Activated CD4-positive, CD25-positive, alpha-beta regulatory T cell (primary cell): ENCODE results near the gene PFKFB2.
"Not testable (repeated sequence)": the region's sequence is repeated elsewhere in the genome, so short reads cannot be mapped to it uniquely, and the experiment has no call there.

Source experiments
- DNase-seq, 4 experiments: peaks; one replicate each; lab custom pipeline; 2025; lab: John Stamatoyannopoulos, UW

PFKFB2 gene

DNA sequence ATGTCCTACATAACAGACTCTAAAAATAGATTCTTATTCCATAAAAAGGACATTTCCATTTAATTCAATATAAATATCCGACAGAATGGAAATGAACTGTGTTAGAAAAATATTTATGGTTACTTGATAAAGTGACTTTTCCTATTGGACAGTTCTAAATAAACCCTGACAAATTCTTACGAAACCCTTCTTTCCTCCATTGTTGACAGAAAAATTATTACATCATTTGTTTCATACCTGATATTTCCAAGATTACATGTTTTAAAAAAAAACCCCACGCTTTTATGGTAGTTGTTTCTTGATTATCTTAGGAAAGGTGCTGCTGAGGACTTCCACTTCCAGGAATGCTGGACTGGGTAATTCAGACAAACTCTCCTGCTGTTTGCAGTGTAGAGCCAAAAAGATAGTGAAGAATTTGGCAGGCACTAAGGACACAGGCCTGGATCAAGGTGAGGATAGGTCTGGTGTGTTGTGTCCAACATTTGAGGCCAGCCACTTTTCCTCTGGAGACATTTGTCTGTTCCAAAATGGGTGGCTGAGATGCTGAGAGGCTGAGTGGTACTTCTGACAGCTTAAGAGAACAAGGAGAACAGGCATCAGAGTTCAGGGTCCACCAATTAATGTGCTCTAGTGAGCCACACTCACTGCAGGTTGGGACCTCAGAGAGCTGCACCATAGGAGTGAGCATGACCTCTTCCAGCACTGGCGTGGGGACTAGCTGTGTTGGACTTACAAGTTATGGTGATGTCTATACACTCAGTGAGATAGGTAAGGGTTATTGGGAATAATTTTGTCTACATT, 13.5 kb upstream of the PFKFB2 start:
- no peak for DNase-seq

GRCh38 chr1:207040181-207040533, 12.9 kb upstream of the PFKFB2 start:
- DNase-seq, result no peak

GRCh38 chr1:207041397-207041796, 11.7 kb upstream of the PFKFB2 start:
- not testable (repeated sequence) for DNase-seq

DNA sequence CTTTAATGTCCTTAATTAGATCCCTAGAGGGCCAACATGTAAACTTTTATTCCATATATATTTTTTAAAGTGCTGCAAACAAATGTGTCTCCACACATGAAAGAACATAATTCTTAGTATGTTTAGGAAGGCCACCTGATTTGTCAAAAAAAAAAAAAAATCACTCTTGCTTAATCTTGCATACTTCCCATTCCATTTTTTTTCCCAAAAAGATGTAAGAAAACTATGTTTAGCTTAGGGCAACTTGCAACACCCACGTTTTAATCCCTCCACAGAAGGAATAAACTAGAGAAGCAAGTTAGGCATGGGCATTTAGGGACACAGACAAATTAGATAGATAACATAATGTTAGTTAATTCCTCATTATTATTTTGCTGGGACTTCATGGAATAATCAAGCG, 7.6 kb upstream of the PFKFB2 start:
- no peak for DNase-seq

DNA sequence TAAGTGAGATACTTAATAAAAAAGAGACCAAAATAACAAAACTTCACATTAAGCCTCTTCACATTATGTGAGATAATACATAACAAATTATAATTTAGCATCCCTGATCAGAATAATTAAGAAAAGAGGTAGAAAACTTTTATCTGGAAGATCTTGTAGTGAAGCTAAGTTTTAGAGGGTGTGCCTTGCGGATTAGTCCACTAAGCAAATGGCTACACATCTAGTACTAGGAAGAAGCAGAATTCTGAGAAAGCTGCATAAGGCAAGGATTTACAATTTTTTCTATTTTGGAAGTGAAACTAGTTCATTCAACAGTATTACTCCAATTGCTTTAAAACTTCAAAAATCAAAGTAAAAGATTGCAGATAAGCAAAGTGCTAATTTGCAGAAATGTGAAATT, 5.6 kb upstream of the PFKFB2 start:
- DNase-seq, result no peak

DNA sequence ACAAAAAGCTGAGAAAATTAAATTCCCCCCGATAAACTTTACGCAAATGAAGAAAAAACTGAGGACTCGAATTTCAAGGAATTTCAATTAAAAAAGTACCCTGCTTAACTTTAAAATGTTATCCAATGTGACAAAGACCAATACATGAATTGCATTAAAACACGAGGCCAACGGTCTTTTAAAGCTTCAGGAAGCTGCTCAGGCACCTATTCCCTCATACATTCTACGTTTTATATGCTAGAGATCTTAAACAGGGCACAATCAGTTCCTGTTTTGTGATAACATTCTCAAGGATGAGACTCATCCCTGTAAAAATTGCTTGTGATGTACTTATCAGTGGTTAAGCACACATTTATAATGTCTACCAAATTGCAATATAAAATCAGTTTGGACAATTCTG, 5.0 kb upstream of the PFKFB2 start:
- no peak for DNase-seq

DNA sequence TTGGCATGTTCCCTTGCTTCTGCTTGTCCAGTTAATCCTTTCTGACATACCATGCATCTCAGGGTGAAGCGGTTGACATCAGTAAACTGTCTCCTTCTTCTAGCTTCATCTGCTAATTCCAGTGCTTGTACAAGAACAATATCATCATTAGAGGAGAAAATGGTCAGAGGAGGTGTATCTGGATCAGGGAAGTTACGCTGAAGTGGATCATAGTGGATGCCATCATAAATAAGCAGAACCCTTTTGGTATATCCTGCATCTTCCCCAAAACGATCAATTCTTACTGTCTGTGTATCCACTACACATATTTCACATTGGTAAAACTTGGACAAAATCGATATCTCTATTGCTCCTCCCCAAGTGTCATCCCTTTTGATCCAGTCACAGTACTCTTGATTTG, 4.0 kb upstream of the PFKFB2 start:
- no peak for DNase-seq

DNA sequence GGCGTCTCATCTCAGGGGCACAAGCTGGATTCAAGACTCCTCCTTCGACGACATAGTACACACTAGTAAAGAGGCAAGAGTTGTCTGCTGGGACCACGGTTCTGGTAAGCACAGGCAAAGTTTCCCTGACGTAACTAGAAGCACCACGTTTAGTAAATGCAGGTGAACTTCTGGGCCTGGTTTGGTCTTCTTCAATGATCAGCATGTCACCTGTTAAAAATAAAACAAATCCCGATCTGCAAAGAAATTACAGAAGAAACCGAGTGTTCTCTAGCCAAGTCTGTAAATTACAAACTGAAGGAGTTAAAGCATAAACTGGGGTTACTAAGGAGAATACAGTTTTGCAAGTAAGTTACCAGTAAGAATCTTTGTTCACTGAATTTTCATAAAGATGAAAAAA, 3.6 kb upstream of the PFKFB2 start:
- no peak for DNase-seq

DNA sequence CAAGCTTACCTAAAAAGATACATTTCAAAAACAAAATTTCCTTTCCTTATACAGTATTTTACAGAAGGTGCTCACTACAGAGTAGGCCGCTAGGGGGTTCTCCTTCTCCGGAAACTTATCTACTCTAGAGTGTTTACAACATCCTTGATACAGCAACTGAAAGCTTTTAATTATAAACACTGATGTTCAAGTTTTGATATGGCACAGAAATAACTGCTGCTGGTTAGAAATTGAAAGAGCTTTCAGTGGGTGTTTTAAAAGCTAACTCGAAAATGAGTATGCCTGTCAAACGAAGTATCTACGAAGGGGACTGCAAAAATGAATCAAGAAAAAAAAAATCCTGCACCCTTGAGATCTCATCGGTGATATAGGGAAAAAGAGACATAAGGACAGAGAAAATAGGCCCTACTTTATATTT, 3.1 kb upstream of the PFKFB2 start:
- DNase-seq, result peak in 2 of 4 experiments; percentile 11 to 16

DNA sequence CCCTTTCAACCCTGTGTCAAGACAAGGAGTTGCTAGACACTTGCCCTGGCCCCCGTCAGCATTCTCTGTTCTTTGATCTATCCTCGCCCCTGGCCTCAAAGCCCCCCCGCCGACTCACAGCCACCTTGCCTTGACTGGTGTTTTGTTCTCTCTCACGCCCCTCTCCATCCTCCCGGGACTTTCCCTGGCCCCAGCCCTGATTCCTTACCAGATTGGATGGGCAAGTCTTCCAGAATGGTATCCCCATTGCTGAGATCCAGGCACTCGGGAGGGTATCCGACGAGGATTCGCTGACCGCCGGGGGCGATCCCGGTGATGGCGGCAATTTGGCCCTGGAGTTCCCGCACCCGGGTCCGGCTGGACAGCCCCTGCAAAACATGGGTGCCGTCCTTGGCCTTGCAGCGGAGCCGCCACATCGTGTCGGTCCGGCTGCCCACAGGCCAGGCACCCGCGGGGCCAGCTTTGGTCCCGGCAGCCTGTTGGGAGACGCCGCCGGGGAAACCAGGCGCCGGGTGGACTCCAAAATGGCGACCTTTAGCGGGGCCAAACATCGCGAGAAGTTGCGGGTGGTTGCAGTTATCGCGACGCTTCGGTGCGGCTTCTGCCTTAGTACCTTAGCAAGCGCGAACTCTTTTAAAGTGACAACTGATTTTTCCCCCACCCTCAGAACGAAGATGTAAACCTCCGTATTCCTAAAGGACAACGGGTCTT, 2.4 kb upstream of the PFKFB2 start:
- peak; percentile 67 to 81 (median 73) for DNase-seq

DNA sequence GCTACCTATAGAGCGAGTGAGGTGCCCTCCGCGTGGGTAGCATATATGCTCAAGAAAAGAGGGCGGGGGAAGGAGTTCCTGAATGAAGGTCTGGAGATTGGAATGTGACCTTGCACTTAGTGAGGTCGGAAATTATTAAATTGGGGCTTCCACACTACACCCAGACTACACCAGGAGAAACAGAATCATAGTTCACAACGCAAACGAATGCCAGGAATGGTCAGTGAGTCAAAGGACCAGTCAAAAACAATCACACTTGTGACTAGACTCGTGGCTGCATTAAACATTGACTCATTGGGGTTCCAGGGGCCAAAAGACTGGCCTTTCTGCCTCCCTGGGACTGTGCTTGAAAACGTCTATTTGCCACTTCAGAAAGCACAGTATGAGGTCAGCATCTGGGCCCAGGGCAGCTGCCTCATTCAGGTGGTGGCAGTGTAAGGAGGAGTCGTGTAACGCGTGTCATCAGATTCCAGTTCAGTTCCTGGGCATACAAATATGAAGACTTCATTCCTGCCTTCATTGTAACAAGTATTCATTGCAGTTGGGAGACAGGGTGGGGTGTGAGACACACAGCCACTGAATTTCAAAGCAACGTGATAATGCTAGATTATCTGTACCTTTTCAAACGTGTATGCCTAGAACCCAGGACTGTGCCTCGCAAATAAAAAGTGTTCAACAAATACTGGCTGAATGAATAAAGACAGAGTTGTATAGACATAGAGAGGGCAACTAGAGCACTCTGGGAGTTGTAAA, 1.7 kb upstream of the PFKFB2 start, which contains the start of gene YOD1:
TSS of gene YOD1 (minus strand) at position 18 of the 753 bp plus-strand sequence. CDS start 178 bp downstream, outside the sequence.
- no peak for DNase-seq

- DNase-seq, result no peak
Measured at GRCh38 chr1:207054491-207054890, 1.4 kb downstream of the PFKFB2 start.

DNA sequence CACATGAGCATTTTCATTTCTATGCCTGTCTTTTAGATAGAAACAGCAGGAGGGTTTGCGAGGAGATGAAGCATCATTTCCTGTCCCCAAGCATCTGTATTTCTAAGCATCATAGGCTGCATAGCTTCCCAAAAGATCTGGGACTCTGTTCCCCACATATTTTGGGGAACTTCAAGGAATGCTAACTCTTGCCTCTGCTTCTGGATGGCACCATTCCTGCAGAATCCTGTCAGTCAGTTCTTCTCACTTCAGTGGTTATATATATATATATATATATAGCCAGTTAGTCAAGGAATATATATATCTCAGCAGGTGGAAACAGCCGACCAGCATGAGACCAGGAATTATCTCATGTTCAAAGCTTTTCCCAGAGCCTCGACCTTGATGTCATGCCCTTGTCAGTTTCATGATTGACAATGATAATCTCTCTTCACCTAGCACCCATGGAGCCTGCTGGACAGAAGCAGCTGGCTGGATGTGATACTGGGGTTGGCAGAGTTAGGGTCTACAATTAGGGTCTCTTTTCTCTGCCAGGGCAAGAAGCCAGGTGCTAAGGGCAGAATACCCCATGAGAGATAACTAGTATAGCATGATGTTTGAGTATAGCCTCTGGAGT, 2.4 kb downstream of the PFKFB2 start:
- no peak for DNase-seq

GRCh38 chr1:207056673-207057072, 3.6 kb downstream of the PFKFB2 start:
- DNase-seq, result no peak

DNA sequence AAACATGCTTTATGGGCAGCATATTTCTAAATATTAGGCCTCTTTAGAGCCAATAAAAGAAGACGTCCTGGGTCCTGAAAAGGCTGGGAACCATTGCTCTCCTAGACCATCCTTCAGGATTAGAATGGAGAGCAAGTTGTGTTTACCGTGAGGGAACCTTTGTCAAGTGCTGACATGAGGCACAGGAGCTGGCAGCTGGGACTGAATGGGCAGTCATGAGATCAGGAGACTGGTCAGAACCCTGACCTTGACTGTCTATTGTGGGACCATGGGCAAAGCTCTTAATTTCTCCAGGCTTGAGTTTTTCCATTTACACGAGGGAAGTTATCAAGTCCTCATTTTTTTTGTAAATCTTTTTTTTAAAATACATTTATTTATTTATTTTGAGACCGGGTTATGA, 5.2 kb downstream of the PFKFB2 start:
- DNase-seq, result no peak

GRCh38 chr1:207058878-207059867, 6.1 kb downstream of the PFKFB2 start:
- no peak for DNase-seq

- no peak for DNase-seq
Measured at GRCh38 chr1:207059881-207060280, 6.8 kb downstream of the PFKFB2 start.

DNA sequence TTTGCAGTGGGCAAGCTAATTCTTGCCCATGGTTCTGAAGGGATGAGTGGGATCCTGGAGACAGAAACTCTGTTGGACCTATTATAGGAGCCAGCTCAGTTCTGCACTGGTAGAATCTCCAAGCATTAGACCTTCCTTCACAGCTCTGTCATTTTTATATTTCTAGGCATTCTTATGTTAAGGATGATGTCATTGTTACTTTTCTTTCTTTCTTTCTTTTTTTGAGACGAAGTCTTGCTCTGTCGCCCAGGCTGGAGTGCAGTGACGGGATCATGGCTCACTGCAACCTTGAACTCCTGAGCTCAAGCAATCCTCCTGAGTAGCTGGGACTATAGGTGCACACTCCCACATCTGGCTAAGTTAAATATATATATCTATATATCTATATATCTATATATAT, 7.5 kb downstream of the PFKFB2 start:
- DNase-seq, result no peak

DNA sequence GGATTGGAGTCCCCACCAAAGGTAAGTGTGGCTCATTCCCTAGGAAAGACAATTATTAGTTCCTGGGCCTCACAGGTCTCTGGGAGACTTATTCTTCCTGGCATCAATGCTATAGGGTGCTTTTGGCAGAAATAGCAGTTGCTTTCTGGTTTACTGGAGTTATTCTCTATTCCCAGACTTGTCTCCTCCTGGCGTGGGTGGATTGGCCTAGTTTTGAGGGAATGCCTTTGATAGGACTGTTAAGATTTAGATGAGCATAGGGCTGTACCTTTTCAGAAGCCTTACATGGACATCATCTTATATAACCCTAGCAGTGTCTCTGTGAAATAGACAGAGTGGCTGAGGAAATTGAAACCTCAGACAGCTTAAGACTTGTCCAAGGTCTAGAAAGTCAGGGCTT, 9.0 kb downstream of the PFKFB2 start:
- DNase-seq, result no peak

DNA sequence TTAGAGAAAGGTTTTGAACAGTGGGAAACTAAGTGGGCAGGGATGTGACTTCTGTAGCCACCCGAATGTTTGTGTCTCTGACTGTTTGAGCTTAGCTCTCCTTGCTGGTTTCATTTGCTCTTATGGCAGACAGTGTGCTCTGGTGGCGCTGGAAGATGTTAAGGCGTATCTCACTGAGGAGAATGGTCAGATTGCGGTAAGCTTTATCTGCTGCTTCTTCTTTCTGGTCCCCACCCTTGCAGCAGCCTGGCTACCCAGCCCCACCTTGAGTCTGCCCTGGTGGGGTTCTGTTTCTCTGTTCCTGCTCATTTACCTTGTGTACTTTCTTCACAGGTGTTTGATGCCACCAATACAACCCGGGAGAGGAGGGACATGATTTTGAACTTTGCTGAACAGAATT, 9.9 kb downstream of the PFKFB2 start:
- no peak for DNase-seq

GRCh38 chr1:207064561-207064960, 11.5 kb downstream of the PFKFB2 start:
- no peak for DNase-seq
